Muscle layer of colon (tissue), 2 donors: ENCODE data around the gene MOG.

ENCODE experiments used
- H3K27ac ChIP-seq: one replicate; pipeline ENCODE4 v1.7.0; 2013; ENCODE audit warnings: low read depth, mild to moderate bottlenecking, low read length, moderate library complexity
- H3K27me3 ChIP-seq, 2 donors: one replicate each; pipeline ENCODE4 v1.7.0; 2013; ENCODE audit warnings: low read length in 2 of 2, mild to moderate bottlenecking in 2 of 2; ENCODE audit not compliant: insufficient read depth in 2 of 2, control insufficient read depth in 1 of 2
- H3K36me3 ChIP-seq: one replicate; pipeline ENCODE4 v1.7.0; 2013; ENCODE audit warnings: mild to moderate bottlenecking, low read length; ENCODE audit not compliant: insufficient read depth
- H3K4me1 ChIP-seq: one replicate; pipeline ENCODE4 v1.7.0; 2013; ENCODE audit warnings: mild to moderate bottlenecking, low read length; ENCODE audit not compliant: insufficient read depth
- H3K4me3 ChIP-seq, 2 donors: one replicate each; pipeline ENCODE4 v1.7.0; 2013; ENCODE audit warnings: low read length in 2 of 2, low read depth in 1 of 2, mild to moderate bottlenecking in 1 of 2, moderate library complexity in 1 of 2
- H3K9ac ChIP-seq: one replicate; pipeline ENCODE4 v1.7.0; 2013; ENCODE audit warnings: low read length
- H3K9me3 ChIP-seq: one replicate; pipeline ENCODE4 v1.7.0; 2013; ENCODE audit warnings: mild to moderate bottlenecking, low read length
- donor health status: abdominal sarcoma.
- donor health status: Adenocarcinoma of cecum.

Gene MOG

GRCh38 chr6:29656798-29657197 is at the start of gene MOG:
Gene MOG (plus strand): TSS chr6:29657092. CDS start chr6:29657210, 118 bp downstream.
- H3K9ac ChIP-seq, result no peak within 1 kb of the TSS
- H3K4me1 ChIP-seq, result no peaks in the 10 kb centered on the region
- H3K27ac ChIP-seq, result no peak within 1 kb of the TSS
- no peaks in the 10 kb centered on the region for H3K9me3 ChIP-seq
- no peaks in the 10 kb centered on the region for H3K36me3 ChIP-seq
- H3K4me3 ChIP-seq, result no peak within 1 kb of the TSS
- H3K27me3 ChIP-seq, result no peaks in the 10 kb centered on the region

- no peak overlapping the region for H3K27ac ChIP-seq
- H3K4me1 ChIP-seq, result no peaks in the 10 kb centered on the region
- no peaks in the 10 kb centered on the region for H3K27me3 ChIP-seq
- H3K9me3 ChIP-seq, result no peaks in the 10 kb centered on the region
- no peak overlapping the region for H3K9ac ChIP-seq
- H3K36me3 ChIP-seq, result peaks cover 84% of the 10 kb centered on the region
- no peak overlapping the region for H3K4me3 ChIP-seq
Measured at GRCh38 chr6:29608131-29608530, 48.8 kb upstream of the MOG start.

GRCh38 chr6:29610540-29610939 is 46.4 kb upstream of the MOG start:
- H3K27ac ChIP-seq, result no peak overlapping the region
- no peaks in the 10 kb centered on the region for H3K9me3 ChIP-seq
- H3K4me3 ChIP-seq, result no peak overlapping the region
- no peaks in the 10 kb centered on the region for H3K4me1 ChIP-seq
- no peak overlapping the region for H3K9ac ChIP-seq
- H3K27me3 ChIP-seq, result no peaks in the 10 kb centered on the region
- peaks cover 80% of the 10 kb centered on the region for H3K36me3 ChIP-seq

- H3K4me1 ChIP-seq, result no peaks in the 10 kb centered on the region
- no peaks in the 10 kb centered on the region for H3K27me3 ChIP-seq
- H3K9me3 ChIP-seq, result no peaks in the 10 kb centered on the region
- no peak overlapping the region for H3K4me3 ChIP-seq
- peaks cover 71% of the 10 kb centered on the region for H3K36me3 ChIP-seq
- no peak overlapping the region for H3K27ac ChIP-seq
- H3K9ac ChIP-seq, result no peak overlapping the region
Measured at GRCh38 chr6:29611426-29611825, 45.5 kb upstream of the MOG start.

GRCh38 chr6:29617782-29618554 is 38.9 kb upstream of the MOG start:
- Histone ChIP-seq H3K4me3 (no peak overlapping the region), H3K27me3 (no peaks in the 10 kb centered on the region), H3K4me1 (no peaks in the 10 kb centered on the region), H3K9ac (no peak overlapping the region), H3K36me3 (peaks cover 47% of the 10 kb centered on the region), H3K27ac (no peak overlapping the region), H3K9me3 (no peaks in the 10 kb centered on the region)

GRCh38 chr6:29619578-29620160 is 37.2 kb upstream of the MOG start:
- Histone ChIP-seq H3K4me3 (no peak overlapping the region), H3K36me3 (peaks cover 43% of the 10 kb centered on the region), H3K27ac (no peak overlapping the region)

GRCh38 chr6:29620630-29621029 is 36.3 kb upstream of the MOG start:
- no peak overlapping the region for H3K4me3 ChIP-seq
- H3K4me1 ChIP-seq, result no peaks in the 10 kb centered on the region
- no peaks in the 10 kb centered on the region for H3K27me3 ChIP-seq
- no peak overlapping the region for H3K9ac ChIP-seq
- peaks cover 42% of the 10 kb centered on the region for H3K36me3 ChIP-seq
- no peaks in the 10 kb centered on the region for H3K9me3 ChIP-seq
- H3K27ac ChIP-seq, result no peak overlapping the region

More at GRCh38 chr6:29619578-29620160, 37.2 kb upstream of the MOG start:
- no peaks in the 10 kb centered on the region for H3K4me1 ChIP-seq
- no peaks in the 10 kb centered on the region for H3K9me3 ChIP-seq
- H3K27me3 ChIP-seq, result no peaks in the 10 kb centered on the region
- no peak overlapping the region for H3K9ac ChIP-seq

- Histone ChIP-seq H3K9ac (no peak overlapping the region), H3K36me3 (peaks cover 28% of the 10 kb centered on the region), H3K9me3 (no peaks in the 10 kb centered on the region), H3K4me3 (no peak overlapping the region), H3K27me3 (no peaks in the 10 kb centered on the region), H3K4me1 (peaks cover 7% of the 10 kb centered on the region), H3K27ac (no peak overlapping the region)
Measured at GRCh38 chr6:29624520-29624961, 32.4 kb upstream of the MOG start.

- no peak overlapping the region for H3K27ac ChIP-seq
- H3K9ac ChIP-seq, result no peak overlapping the region
- no peaks in the 10 kb centered on the region for H3K27me3 ChIP-seq
- H3K9me3 ChIP-seq, result no peaks in the 10 kb centered on the region
- no peak overlapping the region for H3K4me3 ChIP-seq
- H3K4me1 ChIP-seq, result peaks cover 7% of the 10 kb centered on the region
- H3K36me3 ChIP-seq, result peaks cover 24% of the 10 kb centered on the region
Measured at GRCh38 chr6:29625337-29625930, 31.5 kb upstream of the MOG start.

GRCh38 chr6:29626948-29627754 is 29.7 kb upstream of the MOG start:
- peak overlapping the region; percentile 63 for H3K27ac ChIP-seq
- H3K36me3 ChIP-seq, result peaks cover 11% of the 10 kb centered on the region
- H3K4me1 ChIP-seq, result peaks cover 15% of the 10 kb centered on the region
- peak overlapping the region; percentile 44 for H3K9ac ChIP-seq
- H3K9me3 ChIP-seq, result no peaks in the 10 kb centered on the region
- peak overlapping the region; percentile 59 to 61 for H3K4me3 ChIP-seq
- no peaks in the 10 kb centered on the region for H3K27me3 ChIP-seq

GRCh38 chr6:29627755-29628418 is 29.0 kb upstream of the MOG start:
- Histone ChIP-seq H3K9me3 (no peaks in the 10 kb centered on the region), H3K9ac (peak overlapping the region; percentile 58), H3K27ac (peak overlapping the region; percentile 63), H3K36me3 (peaks cover 11% of the 10 kb centered on the region), H3K27me3 (no peaks in the 10 kb centered on the region), H3K4me1 (peaks cover 15% of the 10 kb centered on the region), H3K4me3 (peak overlapping the region; percentile 65 to 84)
